Astrocyte of the spinal cord (primary cell): Measurements from ENCODE around the gene NUP210.
A peak's percentile ranks its signal among the peaks of the same experiment; 100 is the strongest.

Source experiments
- DNase-seq: peaks from one replicate; pipeline ENCODE4 v3.0.0; 2011; ENCODE audit warnings: low read depth, low spot score
- H3K4me3 ChIP-seq: 2 replicates; pipeline ENCODE4 v1.5.1; 2011; ENCODE audit warnings: low read depth, mild to moderate bottlenecking, low read length, moderate library complexity
- in situ Hi-C: cut with HindIII; loops from 2 replicates; pipeline ENCODE4 v1.10.0; 2017; ENCODE audit warnings: low sequenced_read_pairs
- TF ChIP-seq, protein P1 (sequence below): IDR thresholded peaks from 2 replicates; pipeline ENCODE4 v1.5.1; 2012; ENCODE audit warnings: low read depth, mild to moderate bottlenecking, low read length, inconsistent platforms

Gene NUP210

GRCh38 chr3:13314877-13315276 is 105.2 kb downstream of the NUP210 start:
- in situ Hi-C loops = no loop called here
- DNase-seq = no peak
- no peak overlapping the region for H3K4me3 ChIP-seq
- TF ChIP-seq, protein P1, sequence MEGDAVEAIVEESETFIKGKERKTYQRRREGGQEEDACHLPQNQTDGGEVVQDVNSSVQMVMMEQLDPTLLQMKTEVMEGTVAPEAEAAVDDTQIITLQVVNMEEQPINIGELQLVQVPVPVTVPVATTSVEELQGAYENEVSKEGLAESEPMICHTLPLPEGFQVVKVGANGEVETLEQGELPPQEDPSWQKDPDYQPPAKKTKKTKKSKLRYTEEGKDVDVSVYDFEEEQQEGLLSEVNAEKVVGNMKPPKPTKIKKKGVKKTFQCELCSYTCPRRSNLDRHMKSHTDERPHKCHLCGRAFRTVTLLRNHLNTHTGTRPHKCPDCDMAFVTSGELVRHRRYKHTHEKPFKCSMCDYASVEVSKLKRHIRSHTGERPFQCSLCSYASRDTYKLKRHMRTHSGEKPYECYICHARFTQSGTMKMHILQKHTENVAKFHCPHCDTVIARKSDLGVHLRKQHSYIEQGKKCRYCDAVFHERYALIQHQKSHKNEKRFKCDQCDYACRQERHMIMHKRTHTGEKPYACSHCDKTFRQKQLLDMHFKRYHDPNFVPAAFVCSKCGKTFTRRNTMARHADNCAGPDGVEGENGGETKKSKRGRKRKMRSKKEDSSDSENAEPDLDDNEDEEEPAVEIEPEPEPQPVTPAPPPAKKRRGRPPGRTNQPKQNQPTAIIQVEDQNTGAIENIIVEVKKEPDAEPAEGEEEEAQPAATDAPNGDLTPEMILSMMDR = no peak

GRCh38 chr3:13313813-13314212 is 106.3 kb downstream of the NUP210 start:
- TF ChIP-seq, protein P1 = no peak
- in situ Hi-C loops = no loop called here
- DNase-seq = no peak
- no peak overlapping the region for H3K4me3 ChIP-seq

GRCh38 chr3:13309004-13309403 is 111.1 kb downstream of the NUP210 start:
- in situ Hi-C loops = no loop called here
- TF ChIP-seq, protein P1 = no peak
- no peak overlapping the region for H3K4me3 ChIP-seq
- no peak for DNase-seq

- H3K4me3 ChIP-seq = no peak overlapping the region
- in situ Hi-C loops = no loop called here
- TF ChIP-seq, protein P1 = peak; percentile 53
- DNase-seq = peak; percentile 42
Observed at GRCh38 chr3:13308380-13308801, 111.7 kb downstream of the NUP210 start.

- in situ Hi-C loops = no loop called here
- DNase-seq = no peak
- TF ChIP-seq, protein P1 = no peak
- H3K4me3 ChIP-seq = no peak overlapping the region
Observed at GRCh38 chr3:13307041-13307440, 113.1 kb downstream of the NUP210 start.

- TF ChIP-seq, protein P1 = no peak
- in situ Hi-C loops = no loop called here
- H3K4me3 ChIP-seq = no peak overlapping the region
- DNase-seq = no peak
Observed at GRCh38 chr3:13305623-13306022, 114.5 kb downstream of the NUP210 start.

GRCh38 chr3:13303410-13303809 is 116.7 kb downstream of the NUP210 start:
- in situ Hi-C loops = no loop called here
- TF ChIP-seq, protein P1 = no peak
- DNase-seq = no peak
- no peak overlapping the region for H3K4me3 ChIP-seq
